Stomach smooth muscle (tissue), 2 donors: ENCODE results near the gene LAMC3.
"Not testable (repeated sequence)": the region's sequence is repeated elsewhere in the genome, so short reads cannot be mapped to it uniquely, and the experiment has no call there.

ENCODE experiments used
- H3K27ac ChIP-seq: one replicate; pipeline ENCODE4 v1.7.0; 2013; ENCODE audit warnings: mild to moderate bottlenecking, low read length, inconsistent platforms
- H3K27me3 ChIP-seq, 2 donors: one replicate each; pipeline ENCODE4 v1.7.0; 2013; ENCODE audit warnings: low read length in 2 of 2; ENCODE audit not compliant: insufficient read depth in 2 of 2, control insufficient read depth in 1 of 2
- H3K36me3 ChIP-seq, 2 donors: one replicate each; pipeline ENCODE4 v1.7.0; 2013; ENCODE audit warnings: low read length in 2 of 2; ENCODE audit not compliant: control insufficient read depth in 2 of 2, insufficient read depth in 2 of 2
- H3K4me1 ChIP-seq: one replicate; pipeline ENCODE4 v1.7.0; 2013; ENCODE audit warnings: low read length; ENCODE audit not compliant: control insufficient read depth, insufficient read depth
- H3K4me3 ChIP-seq, 2 donors: one replicate each; pipeline ENCODE4 v1.7.0; 2013; ENCODE audit warnings: low read length in 2 of 2
- H3K9ac ChIP-seq, 2 donors: one replicate each; pipeline ENCODE4 v1.7.0; 2013; ENCODE audit warnings: low read length in 2 of 2, mild to moderate bottlenecking in 1 of 2
- H3K9me3 ChIP-seq, 2 donors: one replicate each; pipeline ENCODE4 v1.7.0; 2013; ENCODE audit warnings: low read length in 2 of 2; ENCODE audit not compliant: control insufficient read depth in 2 of 2
- donor health status: healthy.
- donor health status: Pancreatic carcinoma.

The LAMC3 gene

DNA sequence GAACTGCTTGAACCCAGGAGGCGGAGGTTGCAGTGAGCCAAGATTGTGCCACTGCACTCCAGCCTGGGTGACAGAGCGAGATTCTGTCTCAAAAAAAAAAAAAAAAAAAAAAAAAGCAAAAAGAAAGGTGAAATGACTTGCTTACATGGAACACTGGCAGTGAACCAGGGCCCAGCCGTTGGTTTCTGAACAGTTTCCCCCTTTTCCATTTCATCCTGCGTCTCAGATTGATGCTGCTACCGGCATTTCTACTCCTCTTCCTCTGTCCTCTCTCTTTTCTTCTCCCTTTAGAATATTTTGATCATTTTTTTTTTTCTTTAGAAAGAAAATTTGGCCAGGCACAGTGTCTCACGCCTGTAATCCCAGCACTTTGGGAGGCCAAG is 106.4 kb downstream of the LAMC3 start:
- H3K36me3 ChIP-seq, H3K4me3 ChIP-seq: not testable (repeated sequence)

DNA sequence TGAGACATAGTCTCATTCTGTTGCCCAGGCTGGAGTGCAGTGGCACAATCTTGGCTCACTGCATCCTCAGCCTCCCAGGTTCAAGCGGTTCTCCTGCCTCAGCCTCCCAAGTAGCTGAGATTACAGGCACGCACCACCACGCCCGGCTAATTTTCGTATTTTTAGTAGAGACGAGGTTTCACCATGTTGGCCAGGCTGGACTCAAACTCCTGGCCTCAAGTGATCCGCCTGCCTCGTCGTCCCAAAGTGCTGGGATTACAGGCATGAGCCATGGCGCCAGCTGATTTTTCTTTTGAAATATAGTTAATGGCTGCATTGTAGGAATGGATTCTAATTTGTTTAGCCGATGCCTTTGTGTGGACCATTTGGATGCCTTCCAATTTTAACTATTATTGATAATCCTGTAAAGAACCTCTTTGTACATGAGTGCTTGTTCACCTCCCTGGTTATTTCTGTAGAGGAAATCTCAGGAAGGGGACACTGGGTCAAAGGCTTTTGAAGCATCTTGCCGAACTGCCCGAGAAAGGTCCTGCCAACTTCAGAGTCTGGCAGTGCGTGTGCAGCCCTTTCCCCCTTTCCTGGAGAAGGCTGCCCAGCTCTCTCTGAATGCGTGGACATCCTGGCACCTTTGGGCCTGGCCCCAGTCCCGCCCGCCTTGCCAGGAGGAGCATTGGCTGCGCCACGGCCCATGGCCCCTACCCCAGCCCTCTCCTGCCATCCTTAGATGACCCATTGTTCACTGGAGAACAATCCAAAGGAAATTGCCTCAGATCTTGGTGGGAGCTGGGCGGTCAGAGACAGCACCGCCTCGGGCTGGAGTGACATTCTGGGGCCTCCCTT is 107.5 kb downstream of the LAMC3 start:
- Histone ChIP-seq H3K9ac (no peak overlapping the region), H3K27ac (no peak overlapping the region), H3K27me3 (no peaks in the 10 kb centered on the region), H3K9me3 (no peaks in the 10 kb centered on the region), H3K4me3 (no peak overlapping the region), H3K36me3 (no peaks in the 10 kb centered on the region), H3K4me1 (no peaks in the 10 kb centered on the region)

More for the DNA sequence above, 106.4 kb downstream of the LAMC3 start:
- H3K9me3 ChIP-seq, H3K27ac ChIP-seq, H3K9ac ChIP-seq, H3K27me3 ChIP-seq, H3K4me1 ChIP-seq: not testable (repeated sequence)

DNA sequence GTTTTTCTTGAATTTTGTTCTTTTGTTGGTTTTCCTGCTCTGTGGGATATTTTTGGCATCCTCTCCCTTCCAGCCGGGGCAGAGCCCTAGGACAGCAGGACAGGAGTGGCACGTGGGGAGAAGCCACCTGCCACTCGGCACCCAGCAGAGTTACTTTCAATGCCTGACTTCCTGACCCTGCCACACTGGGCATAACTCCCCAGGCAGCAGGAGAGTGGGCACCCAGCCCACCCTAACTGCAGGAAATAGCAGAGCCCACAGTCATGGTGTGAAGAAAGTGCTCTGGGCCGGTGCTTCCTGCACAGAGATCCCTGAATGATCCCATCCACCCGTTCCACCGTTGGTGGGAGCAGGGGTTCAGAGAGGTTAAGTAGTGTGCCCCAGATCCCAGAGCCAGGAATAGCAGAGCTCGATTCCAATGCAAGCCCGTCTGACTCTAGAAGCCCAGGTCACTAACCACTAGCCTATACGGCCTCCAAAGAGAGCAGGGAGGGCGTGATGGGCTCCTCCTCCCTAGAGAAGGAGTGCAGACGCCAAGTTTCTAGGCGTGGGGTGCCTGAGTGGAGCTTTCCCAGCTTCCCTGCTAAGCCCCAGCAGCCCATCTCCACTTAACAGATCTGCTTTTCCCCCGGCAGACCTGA is 108.3 kb downstream of the LAMC3 start:
- Histone ChIP-seq H3K9me3 (no peaks in the 10 kb centered on the region), H3K27ac (no peak overlapping the region), H3K9ac (no peak overlapping the region), H3K4me1 (no peaks in the 10 kb centered on the region), H3K36me3 (no peaks in the 10 kb centered on the region), H3K27me3 (no peaks in the 10 kb centered on the region), H3K4me3 (no peak overlapping the region)

- H3K27ac ChIP-seq = no peak overlapping the region
- no peaks in the 10 kb centered on the region for H3K9me3 ChIP-seq
- no peaks in the 10 kb centered on the region for H3K4me1 ChIP-seq
- H3K27me3 ChIP-seq = no peaks in the 10 kb centered on the region
- H3K9ac ChIP-seq = no peak overlapping the region
- H3K4me3 ChIP-seq = no peak overlapping the region
- H3K36me3 ChIP-seq = no peaks in the 10 kb centered on the region
These were observed 108.8 kb downstream of the LAMC3 start for GRCh38 chr9:131117762-131118145.

DNA sequence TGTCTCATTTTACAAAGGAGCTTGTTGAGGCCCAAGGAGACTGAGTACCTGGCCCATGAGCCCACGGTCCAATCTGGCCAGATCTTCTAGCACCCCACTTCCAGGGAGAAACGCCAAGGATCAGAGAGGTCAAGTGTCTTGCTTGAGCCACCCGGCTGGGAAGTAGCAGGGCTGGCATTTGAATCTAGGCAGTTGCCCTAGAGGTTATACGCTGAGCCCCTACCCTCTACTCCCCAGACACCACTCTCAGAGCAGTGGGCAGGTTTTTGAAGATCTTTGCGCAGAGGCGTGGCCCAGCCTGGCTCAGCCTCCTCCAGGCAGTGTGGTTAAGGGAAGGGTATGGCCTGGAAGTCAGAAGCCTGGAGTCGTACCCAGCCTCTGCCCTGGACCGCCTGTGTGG is 110.6 kb downstream of the LAMC3 start:
- H3K36me3 ChIP-seq = no peaks in the 10 kb centered on the region
- H3K27ac ChIP-seq = no peak overlapping the region
- peaks cover 2% of the 10 kb centered on the region for H3K4me1 ChIP-seq
- no peaks in the 10 kb centered on the region for H3K27me3 ChIP-seq
- H3K4me3 ChIP-seq = no peak overlapping the region
- no peaks in the 10 kb centered on the region for H3K9me3 ChIP-seq
- no peak overlapping the region for H3K9ac ChIP-seq

DNA sequence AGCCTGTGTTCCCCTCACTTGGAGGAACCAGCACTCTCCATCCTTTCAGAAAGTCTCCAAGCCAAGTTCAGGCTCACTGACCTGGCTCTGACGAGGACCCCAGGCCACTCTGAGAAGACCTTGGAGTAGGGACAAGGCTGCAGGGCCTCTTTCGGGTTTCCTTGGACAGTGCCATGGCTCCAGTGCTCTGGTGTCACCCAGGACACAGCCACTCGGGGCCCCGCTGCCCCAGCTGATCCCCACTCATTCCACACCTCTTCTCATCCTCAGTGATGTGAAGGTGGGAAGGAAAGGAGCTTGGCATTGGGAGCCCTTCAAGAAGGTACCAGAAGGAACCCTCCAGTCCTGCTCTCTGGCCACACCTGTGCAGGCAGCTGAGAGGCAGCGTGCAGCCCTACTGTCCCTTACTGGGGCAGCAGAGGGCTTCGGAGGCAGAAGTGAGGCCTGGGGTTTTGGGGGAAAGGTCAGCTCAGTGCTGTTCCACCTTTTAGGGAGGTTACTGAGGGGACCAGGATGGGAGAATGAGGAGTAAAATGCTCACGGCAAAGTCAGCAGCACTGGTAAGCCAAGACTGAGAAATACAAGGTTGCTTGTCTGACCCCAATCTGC is 111.8 kb downstream of the LAMC3 start:
- no peaks in the 10 kb centered on the region for H3K36me3 ChIP-seq
- H3K27me3 ChIP-seq = no peaks in the 10 kb centered on the region

DNA sequence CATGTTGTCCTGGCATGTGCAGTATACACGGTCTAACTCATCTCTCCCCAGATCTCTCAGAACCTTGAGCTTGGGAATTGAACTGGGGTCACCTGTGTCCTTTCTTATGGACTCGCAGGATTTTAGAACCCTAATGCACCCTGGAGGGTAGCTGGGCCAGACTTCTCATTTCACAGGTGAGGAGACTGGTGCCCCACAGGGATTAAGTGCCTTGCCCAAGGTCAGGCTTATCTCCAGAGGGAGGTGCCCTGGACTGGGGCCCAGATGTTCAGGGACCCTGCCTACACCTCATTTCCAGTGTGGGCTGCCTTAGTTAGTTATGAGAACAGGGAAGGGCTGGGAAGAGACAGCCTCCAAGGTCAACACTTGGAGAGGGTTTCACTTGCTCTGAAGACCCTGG is 112.4 kb downstream of the LAMC3 start:
- Histone ChIP-seq H3K27ac (no peak overlapping the region), H3K9me3 (no peaks in the 10 kb centered on the region), H3K4me3 (no peak overlapping the region), H3K9ac (no peak overlapping the region), H3K27me3 (no peaks in the 10 kb centered on the region), H3K36me3 (no peaks in the 10 kb centered on the region), H3K4me1 (peaks cover 13% of the 10 kb centered on the region)

More for the DNA sequence above, 111.8 kb downstream of the LAMC3 start:
- peaks cover 8% of the 10 kb centered on the region for H3K4me1 ChIP-seq
- H3K4me3 ChIP-seq = no peak overlapping the region
- no peak overlapping the region for H3K9ac ChIP-seq
- H3K27ac ChIP-seq = no peak overlapping the region
- no peaks in the 10 kb centered on the region for H3K9me3 ChIP-seq

DNA sequence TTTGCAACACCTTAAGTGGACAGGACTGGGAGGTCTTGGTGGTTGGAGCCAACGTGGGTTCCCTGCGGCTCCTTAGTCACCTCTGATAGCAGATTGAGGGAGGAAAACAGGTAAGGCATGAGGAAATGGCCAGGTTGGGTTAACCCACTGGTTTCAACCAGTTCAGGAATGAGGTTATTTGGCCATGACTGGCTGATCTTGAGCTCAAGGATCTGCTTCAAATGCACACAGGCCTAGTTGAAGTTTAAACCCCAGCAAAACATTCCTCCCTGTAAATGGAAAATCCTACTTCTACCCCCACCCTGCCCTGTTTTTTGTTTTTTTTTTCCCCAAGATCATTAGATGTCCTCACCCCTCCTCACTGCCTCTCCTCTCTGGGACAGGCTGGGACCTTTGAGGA is 113.2 kb downstream of the LAMC3 start:
- H3K4me3 ChIP-seq = no peak overlapping the region
- no peaks in the 10 kb centered on the region for H3K27me3 ChIP-seq
- no peaks in the 10 kb centered on the region for H3K36me3 ChIP-seq
- no peak overlapping the region for H3K27ac ChIP-seq
- no peak overlapping the region for H3K9ac ChIP-seq
- no peaks in the 10 kb centered on the region for H3K9me3 ChIP-seq
- H3K4me1 ChIP-seq = peaks cover 17% of the 10 kb centered on the region

GRCh38 chr9:131125038-131125287 is 116.0 kb downstream of the LAMC3 start:
- Histone ChIP-seq H3K9me3 (no peaks in the 10 kb centered on the region), H3K27me3 (no peaks in the 10 kb centered on the region), H3K4me1 (peaks cover 17% of the 10 kb centered on the region), H3K27ac (peak overlapping the region; percentile 87), H3K4me3 (peak overlapping the region; percentile 76 to 100), H3K36me3 (peaks cover 21 to 24% of the 10 kb centered on the region in 2 donors), H3K9ac (peak overlapping the region; percentile 87 to 99)

DNA sequence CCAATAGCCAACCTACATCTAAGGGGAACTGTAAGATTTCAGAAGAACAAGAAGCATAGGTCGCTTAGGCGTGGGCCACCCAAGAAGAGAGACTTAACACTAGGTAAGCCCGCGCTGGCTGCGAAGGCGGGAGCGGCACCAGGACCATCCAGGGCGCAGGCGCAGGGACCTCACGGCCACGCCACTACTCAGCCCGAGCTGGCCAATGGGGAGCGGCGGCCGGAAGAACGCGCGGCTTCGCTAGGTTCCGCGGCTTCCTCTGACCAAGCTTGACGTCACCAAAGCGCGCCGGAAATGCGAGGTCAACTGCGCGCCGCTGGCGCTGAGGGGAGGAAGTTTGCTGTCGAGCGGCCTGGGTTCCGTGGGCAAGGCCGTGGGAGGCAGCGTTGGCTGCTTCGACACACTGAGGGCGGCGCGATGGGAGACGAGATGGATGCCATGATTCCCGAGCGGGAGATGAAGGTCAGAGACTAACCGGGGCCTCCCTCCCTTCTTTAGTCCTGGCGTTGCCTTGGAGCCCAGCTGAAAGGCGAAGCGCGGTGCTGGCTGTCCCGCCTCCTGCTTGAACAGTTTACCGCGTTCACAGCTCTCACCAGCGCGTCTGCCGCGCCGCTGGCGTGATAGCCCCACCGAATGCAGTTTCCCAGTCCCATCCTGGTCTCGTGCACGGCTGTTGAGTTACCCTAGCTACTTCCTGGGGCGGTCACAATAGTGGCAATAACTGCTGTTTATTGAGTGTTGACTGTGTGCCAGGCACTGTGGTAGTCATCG is 116.5 kb downstream of the LAMC3 start, which contains the start of gene NUP214:
TSS of gene NUP214 (plus strand) at position 299 of the 771 bp plus-strand sequence. CDS start at position 418, 119 bp downstream.
- H3K27ac ChIP-seq = peak within 1 kb of the TSS; percentile 87
- H3K9me3 ChIP-seq = no peaks in the 10 kb centered on the region
- H3K4me3 ChIP-seq = peak within 1 kb of the TSS; percentile 76 to 100
- H3K36me3 ChIP-seq = peaks cover 24 to 28% of the 10 kb centered on the region in 2 donors
- peaks cover 17% of the 10 kb centered on the region for H3K4me1 ChIP-seq
- H3K9ac ChIP-seq = peak within 1 kb of the TSS; percentile 87 to 99
- no peaks in the 10 kb centered on the region for H3K27me3 ChIP-seq
